ENCODE data around the gene RASGRP4. TPM values are rescaled to one million over a fixed set of nuclear protein-coding genes. Genes with fewer than 3 reads are reported as not detected.
"Not testable (repeated sequence)": the region's sequence is repeated elsewhere in the genome, so short reads cannot be mapped to it uniquely, and the experiment has no call there.

The RASGRP4 gene
- polyA plus RNA-seq, 1 donor, result 2.8 TPM

DNA sequence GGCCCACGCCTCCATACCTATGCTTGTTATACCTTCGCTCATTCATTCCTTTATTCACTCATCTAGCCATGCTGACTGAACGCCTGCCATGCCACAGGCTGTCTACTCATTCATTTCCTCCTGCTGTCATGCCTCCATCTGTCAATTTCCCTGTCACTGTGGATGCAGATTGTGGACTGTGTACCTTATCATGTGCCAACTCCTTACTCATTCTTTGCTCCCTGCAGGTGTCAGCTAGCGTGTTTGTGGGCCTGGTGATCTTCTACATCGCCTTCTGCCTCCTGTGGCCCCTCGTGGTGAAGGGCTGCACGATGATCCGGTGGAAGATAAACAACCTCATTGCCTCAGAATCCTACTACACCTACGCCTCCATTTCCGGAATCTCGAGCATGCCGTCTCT is 55.7 kb downstream of the RASGRP4 start:
- no peak for DNase-seq

DNA sequence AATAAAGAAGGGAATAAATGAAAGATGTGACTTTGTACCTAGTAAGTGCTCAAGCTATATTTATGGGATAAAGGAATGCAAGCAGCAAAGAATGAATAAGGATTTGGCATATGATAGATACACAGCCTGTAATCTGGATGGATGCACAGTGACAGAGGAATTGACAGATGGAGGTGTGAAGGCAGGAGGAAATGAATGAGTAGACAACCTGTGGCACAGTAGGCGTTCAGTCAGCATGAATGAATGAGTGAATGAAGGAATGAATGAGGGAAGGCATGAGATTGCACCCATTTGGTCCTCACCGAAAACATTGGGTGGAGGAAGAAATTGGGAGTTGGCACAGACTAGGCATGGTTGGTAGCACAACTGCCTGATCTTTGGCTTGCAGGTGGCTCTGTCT is 56.4 kb downstream of the RASGRP4 start:
- no peak for DNase-seq

DNA sequence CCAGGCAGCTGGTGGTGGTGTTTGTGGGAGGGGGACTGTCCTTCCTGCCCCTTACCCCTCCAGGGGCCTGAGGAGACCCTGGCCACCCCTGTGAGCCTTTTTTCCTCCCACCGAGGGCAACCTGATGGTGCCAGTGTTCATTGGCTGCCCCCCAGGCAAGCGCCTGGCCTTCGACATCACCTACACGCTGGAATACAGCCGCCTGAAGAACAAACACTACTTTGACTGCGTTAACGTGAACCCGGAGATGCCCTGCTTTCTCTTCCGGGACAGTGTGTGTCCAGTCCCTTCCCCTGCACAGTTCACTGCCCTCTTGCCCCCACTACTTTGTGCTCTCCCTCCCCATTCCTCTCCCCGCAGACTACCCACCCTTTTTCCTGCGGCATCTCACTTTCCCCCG is 59.0 kb downstream of the RASGRP4 start:
- DNase-seq, result no peak

DNA sequence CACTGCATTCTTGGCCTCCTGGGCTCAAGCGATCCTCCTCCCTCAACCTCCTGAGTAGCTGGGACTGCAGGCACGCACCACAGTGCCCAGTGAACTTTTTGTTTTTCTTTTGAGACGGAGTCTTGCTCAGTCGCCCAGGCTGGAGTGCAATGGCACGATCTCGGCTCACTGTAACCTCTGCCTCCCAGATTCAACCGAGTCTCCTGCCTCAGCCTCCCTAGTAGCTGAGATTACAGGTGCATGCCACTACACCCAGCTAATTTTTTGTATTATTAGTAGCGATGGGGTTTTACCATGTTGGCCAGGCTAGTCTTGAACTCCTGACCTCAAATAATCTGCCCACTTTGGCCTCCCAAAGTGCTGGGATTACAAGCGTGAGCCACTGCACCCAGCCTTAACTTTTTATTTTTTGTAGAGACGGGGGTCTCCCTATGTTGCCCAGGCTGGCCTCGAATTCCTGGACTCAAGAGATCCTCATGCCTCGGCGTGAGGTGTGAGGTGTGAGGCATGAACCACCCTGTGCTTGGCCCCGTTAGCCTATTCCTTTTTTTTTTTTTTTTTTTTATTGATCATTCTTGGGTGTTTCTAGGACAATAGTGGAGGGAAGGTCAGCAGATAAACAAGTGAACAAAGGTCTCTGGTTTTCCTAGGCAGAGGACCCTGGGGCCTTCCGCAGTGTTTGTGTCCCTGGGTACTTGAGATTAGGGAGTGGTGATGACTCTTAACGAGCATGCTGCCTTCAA is 62.9 kb downstream of the RASGRP4 start:
- DNase-seq, result not testable (repeated sequence)

DNA sequence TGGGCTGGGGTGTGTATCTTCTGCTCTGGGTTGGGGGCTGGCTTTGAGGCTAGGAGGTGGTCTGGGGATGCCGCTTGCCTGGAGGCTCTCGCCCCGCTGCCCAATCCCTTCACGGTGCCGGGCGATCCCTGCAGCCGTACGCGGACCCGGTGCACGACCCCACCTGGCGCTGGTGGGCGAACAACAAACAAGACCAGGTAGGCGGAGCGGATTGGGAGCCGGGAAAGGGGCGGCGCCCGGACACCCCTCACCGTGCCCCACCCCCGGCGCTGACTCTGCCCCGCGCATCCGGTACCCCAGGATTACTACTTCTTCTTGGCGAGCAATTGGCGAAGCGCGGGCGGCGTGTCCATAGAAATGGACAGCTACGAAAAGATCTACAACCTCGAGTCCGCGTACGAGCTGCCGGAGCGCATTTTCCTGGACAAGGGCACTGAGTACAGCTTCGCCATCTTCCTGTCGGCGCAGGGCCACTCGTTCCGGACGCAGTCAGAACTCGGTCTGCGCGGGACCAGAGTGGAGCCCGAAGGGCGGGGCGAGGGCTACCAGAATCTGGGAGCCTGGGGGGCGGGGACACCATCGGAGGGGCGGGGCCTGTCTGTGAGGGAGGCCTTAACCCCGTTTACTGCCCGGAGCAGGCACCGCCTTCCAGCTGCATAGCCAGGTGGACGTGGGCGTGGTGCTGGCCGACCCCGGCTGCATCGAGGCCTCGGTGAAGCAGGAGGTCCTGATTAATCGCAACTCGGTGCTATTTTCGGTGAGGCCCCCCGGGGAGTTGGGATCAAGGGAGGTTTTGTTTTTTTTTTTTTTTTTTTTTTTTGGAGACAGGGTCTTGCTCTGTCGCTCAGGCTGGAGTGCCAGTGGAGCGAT is 63.7 kb downstream of the RASGRP4 start:
- DNase-seq, result no peak

DNA sequence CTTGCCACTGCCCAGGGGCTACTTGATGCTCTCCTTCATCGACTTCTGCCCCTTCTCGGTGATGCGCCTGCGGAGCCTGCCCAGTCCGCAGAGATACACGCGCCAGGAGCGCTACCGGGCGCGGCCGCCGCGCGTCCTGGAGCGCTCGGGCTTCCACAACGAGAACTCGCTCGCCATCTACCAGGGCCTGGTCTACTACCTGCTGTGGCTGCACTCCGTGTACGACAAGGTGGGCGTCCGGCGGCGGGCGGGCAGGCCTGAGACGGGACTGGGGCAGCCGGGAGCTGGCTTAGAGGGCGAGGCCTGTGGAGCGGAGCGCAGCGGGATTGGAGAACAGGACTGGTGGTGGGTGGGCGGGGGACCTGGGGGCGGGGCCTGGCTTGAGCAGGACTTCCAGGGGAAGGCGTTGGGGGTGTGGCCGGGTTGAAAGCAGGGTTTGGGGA is 64.4 kb downstream of the RASGRP4 start:
- peak; percentile 51 for DNase-seq

DNA sequence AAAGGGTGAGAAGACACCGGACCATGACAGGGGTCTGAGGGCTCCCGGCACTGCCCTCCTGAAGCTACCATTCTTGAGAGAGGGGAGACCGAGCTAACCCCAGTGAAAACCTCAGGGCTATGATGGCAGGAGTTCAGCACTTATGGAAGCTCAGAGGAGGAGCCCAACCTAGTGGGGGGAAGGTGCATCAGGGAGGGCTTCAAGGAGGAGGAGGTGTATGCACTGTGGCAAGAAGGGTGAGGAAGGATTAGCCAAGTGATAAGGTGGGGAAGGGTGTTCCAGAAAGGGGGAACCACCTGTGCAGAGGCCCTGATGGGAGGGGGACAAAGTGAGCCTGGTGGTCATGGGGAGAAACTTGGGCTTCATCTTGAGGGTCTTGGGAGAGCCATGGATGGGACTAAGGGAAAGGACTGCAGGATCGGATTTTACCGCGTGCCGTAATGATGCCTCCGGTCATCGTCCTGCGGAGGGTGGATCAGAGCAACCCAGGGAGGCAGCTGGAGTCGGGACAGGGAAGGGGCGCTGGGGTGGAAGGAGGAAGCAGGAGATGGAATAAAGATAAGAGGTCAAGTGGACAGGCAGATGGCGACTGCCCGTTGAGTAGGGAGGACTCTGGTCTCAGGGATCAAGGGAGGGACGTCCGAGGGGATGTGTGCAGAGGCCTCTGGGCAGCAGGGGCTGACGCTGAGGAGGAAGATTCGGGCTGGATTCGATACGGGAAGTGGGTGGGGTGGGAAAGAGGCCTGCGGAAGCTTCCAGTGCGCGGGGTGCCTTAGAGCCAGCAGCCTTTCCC is 65.0 kb downstream of the RASGRP4 start:
- DNase-seq, result no peak

DNA sequence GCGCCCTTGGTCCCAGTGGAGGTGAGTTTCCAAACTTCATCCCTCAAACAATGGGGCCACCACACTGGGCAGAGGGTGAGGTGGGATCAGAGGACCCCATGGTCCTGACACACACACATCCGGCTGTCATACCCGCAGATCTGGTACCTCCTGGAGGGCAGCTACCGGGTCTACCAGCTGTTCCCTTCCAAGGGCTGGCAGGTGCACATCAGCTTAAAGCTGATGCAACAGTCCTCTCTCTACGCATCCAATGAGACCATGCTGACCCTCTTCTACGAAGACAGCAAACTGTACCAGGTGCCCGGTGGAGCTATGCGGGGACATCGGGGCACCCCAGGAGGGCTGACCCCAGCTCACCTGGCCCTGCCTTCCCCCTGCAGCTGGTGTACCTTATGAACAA is 65.7 kb downstream of the RASGRP4 start:
- no peak for DNase-seq

DNA sequence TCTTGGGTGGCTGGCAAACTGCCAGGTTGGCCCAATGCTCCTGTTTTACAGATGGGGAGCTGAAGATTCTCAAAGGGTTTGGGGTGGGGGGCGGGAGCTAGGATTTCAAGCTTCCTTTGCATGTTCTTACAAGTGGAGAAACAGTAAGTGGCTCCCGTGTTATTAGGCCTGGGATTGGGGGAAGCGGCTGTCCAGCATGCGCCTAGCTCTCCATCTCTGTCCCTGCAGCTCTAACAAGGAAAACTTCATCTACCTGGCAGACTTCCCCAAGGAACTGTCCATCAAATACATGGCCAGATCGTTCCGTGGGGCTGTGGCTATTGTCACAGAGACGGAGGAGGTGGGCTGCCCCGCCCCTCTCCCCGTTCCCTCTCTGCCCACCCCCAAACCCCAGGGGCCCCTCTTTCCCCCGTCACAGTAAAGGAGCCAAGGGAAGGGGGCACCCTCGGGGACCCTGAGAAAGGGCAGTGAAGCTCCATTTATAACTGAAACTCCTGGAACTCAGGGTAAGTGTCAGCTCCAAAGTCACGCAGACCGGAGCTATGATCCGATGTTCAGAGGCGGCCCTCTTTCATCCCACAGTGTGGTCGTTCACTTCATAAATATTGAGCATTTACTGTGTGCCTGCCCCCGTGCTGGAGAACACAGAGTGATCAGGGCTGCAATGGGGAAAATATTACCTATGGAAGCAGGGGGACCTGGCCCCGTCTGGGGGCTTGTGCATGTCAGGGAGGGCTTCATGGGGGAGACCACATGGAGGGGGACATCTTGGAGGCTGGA is 66.6 kb downstream of the RASGRP4 start:
- no peak for DNase-seq

Other genes starting within 250 kb of the RASGRP4 start
- 2.4 TPM for gene DPF1, start 202.0 kb downstream of the RASGRP4 start, polyA plus RNA-seq (ENCODE audit: insufficient read length)
- 14.5 TPM for gene PPP1R14A, start 169.8 kb downstream of the RASGRP4 start, polyA plus RNA-seq (ENCODE audit: insufficient read length)
- gene SPINT2, start 161.6 kb downstream of the RASGRP4 start, polyA plus RNA-seq (ENCODE audit: insufficient read length), result 5.2 TPM
- gene C19orf33, start 122.0 kb downstream of the RASGRP4 start, polyA plus RNA-seq (ENCODE audit: insufficient read length), result not detected
- gene YIF1B, start 110.3 kb downstream of the RASGRP4 start, polyA plus RNA-seq (ENCODE audit: insufficient read length), result 27.4 TPM
- gene KCNK6, start 106.4 kb downstream of the RASGRP4 start, polyA plus RNA-seq (ENCODE audit: insufficient read length), result 2.2 TPM
- 2.7 TPM for gene CATSPERG, start 90.4 kb downstream of the RASGRP4 start, polyA plus RNA-seq (ENCODE audit: insufficient read length)
- 120 TPM for gene PSMD8, start 51.6 kb downstream of the RASGRP4 start, polyA plus RNA-seq (ENCODE audit: insufficient read length)
- gene GGN, start 38.2 kb downstream of the RASGRP4 start, polyA plus RNA-seq (ENCODE audit: insufficient read length), result 0.49 TPM
- 0.49 TPM for gene SPRED3, start 37.5 kb downstream of the RASGRP4 start, polyA plus RNA-seq (ENCODE audit: insufficient read length)
- 13.3 TPM for gene FAM98C, start 23.1 kb downstream of the RASGRP4 start, polyA plus RNA-seq (ENCODE audit: insufficient read length)
- gene RYR1, start 7.5 kb upstream of the RASGRP4 start, polyA plus RNA-seq (ENCODE audit: insufficient read length), result 771 TPM
- 12.2 TPM for gene MAP4K1, start 191.7 kb upstream of the RASGRP4 start, polyA plus RNA-seq (ENCODE audit: insufficient read length)
- 381 TPM for gene EIF3K, start 193.0 kb upstream of the RASGRP4 start, polyA plus RNA-seq (ENCODE audit: insufficient read length)
- gene ACTN4, start 221.4 kb upstream of the RASGRP4 start, polyA plus RNA-seq (ENCODE audit: insufficient read length), result 251 TPM

Data from hindlimb muscle (tissue), 1 donor.